HG03025 (cell line): ENCODE measurements around the gene SIRPA.
"Not testable (repeated sequence)": the region's sequence is repeated elsewhere in the genome, so short reads cannot be mapped to it uniquely, and the experiment has no call there.

Experiments used
- ATAC-seq: cut with Tn5 transposase; IDR thresholded peaks from one replicate; pipeline ENCODE4 v1.9.1; 2021; ENCODE audit warnings: mild to moderate bottlenecking, moderate library complexity; ENCODE audit not compliant: unreplicated experiment, low FRiP score

The SIRPA gene

GRCh38 chr20:1902188-1902587 is 7.0 kb downstream of the SIRPA start:
- no peak for ATAC-seq

GRCh38 chr20:1904135-1904534 is 8.9 kb downstream of the SIRPA start:
- ATAC-seq: no peak

- ATAC-seq: no peak
These were observed 9.8 kb downstream of the SIRPA start for GRCh38 chr20:1905009-1905408.

GRCh38 chr20:1905693-1906092 is 10.5 kb downstream of the SIRPA start:
- no peak for ATAC-seq

GRCh38 chr20:1906361-1907051 is 11.3 kb downstream of the SIRPA start:
- ATAC-seq: no peak

GRCh38 chr20:1907586-1907985 is 12.4 kb downstream of the SIRPA start:
- ATAC-seq: no peak

GRCh38 chr20:1908191-1908590 is 13.0 kb downstream of the SIRPA start:
- ATAC-seq: no peak

- ATAC-seq: no peak
These were observed 13.9 kb downstream of the SIRPA start for GRCh38 chr20:1909097-1909496.

GRCh38 chr20:1911536-1911935 is 16.3 kb downstream of the SIRPA start:
- no peak for ATAC-seq

- ATAC-seq: no peak
These were observed 16.8 kb downstream of the SIRPA start for GRCh38 chr20:1912053-1912452.

GRCh38 chr20:1912646-1913045 is 17.4 kb downstream of the SIRPA start:
- ATAC-seq: no peak

- ATAC-seq: not testable (repeated sequence)
These were observed 20.0 kb downstream of the SIRPA start for GRCh38 chr20:1915233-1915632.

- ATAC-seq: no peak
These were observed 20.5 kb downstream of the SIRPA start for GRCh38 chr20:1915725-1916124.

GRCh38 chr20:1917786-1918185 is 22.6 kb downstream of the SIRPA start:
- ATAC-seq: no peak

GRCh38 chr20:1918491-1919165 is 23.4 kb downstream of the SIRPA start:
- no peak for ATAC-seq

GRCh38 chr20:1920252-1920651 is 25.0 kb downstream of the SIRPA start:
- no peak for ATAC-seq

- no peak for ATAC-seq
These were observed 25.6 kb downstream of the SIRPA start for GRCh38 chr20:1920826-1921225.

- ATAC-seq: not testable (repeated sequence)
These were observed 26.8 kb downstream of the SIRPA start for GRCh38 chr20:1921985-1922384.

GRCh38 chr20:1922786-1923185 is 27.6 kb downstream of the SIRPA start:
- ATAC-seq: no peak

- no peak for ATAC-seq
These were observed 30.0 kb downstream of the SIRPA start for GRCh38 chr20:1924910-1925861.

- no peak for ATAC-seq
These were observed 31.0 kb downstream of the SIRPA start for GRCh38 chr20:1926237-1926636.
